ENCODE data around the gene BANP. TPM values are rescaled to one million over a fixed set of nuclear protein-coding genes. Genes with fewer than 3 reads are reported as not detected.

Gene BANP
- total RNA-seq, 1 experiment from 2014 or later = 22.6 TPM

DNA sequence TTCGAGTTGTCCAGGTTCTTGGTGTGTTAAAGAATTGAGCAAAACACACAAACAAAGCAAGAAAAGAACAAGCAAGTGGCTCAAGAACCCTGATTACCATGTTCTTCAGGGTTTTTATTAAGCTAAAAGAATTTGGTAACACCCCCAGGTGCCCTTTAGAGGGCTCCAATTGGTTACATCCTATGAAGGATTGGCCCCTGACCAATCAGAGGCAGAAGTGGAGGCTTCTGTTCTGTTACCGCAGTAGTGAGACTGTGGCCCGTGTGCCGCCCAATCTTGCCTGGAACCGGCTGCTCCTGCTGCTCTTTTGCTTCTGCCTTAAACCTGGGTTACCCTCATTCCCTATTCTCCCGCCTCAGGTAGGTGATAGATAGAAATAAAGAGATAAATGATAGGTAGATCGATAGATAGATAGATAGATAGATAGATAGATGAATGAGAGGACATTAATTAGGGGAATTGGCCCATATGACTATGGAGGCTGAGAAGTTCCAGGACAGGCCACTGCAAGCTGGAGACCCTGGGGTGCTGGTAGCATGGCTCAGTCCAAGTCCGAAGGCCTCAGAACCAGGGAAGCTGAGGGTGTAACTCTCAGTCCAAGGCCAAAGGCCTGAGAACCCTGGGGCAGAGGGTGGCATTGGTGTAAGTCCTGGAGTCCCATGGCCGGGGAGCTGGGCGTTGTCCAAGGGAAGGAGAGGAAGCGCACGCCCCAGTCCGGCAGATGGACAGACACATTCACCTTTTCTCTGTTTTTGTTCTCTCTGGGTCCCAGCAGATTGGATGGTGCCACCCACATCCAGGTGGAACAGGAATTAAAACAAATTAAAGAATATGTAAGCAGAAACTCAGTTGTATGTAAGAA lies 11.4 kb upstream of the BANP start:
- no peak for ATAC-seq

GRCh38 chr16:87942680-87943079 lies 8.6 kb upstream of the BANP start:
- TF ChIP-seq CTCF (IDR thresholded peaks at IDR 0.05) (no peak), POLR2AphosphoS5 (IDR thresholded peaks at IDR 0.05; ENCODE audit: low read depth, low read length) (no peak)
- no peak for ATAC-seq
- no peak overlapping the region for H3K4me3 ChIP-seq (ENCODE audit: low read depth in 2 of 2, low read length in 2 of 2)
- H3K27ac ChIP-seq (ENCODE audit: low read length) = no peak overlapping the region
- in situ Hi-C loops (cut with HindIII; ENCODE audit: low pct_unique_long_range_greater_than_20kb, low sequenced_read_pairs) = no loop called here
- intact Hi-C loops (cut with micrococcal nuclease; ENCODE audit: unreplicated experiment) = no loop called here
- ChIA-PET CTCF (no interaction called here), POLR2A (no interaction called here)
- no peaks in the 10 kb centered on the region; the same call in 1 of the 2 replicates for H3K4me1 ChIP-seq (ENCODE audit: control insufficient read depth, insufficient read depth, low read length)
- H3K36me3 ChIP-seq (ENCODE audit: control insufficient read depth, insufficient read depth, low read length) = no peaks in the 10 kb centered on the region
- no peaks in the 10 kb centered on the region for H3K9me3 ChIP-seq (ENCODE audit: control insufficient read depth, insufficient read depth, low read depth, low read length)
- no TSS peak for BruUV-seq (replicated peaks)
- no peak for DNase-seq (ENCODE audit: low read depth, low spot score)
- no peaks in the 10 kb centered on the region for H3K27me3 ChIP-seq (ENCODE audit: control insufficient read depth, insufficient read depth, low read length)

More for the DNA sequence above, 11.4 kb upstream of the BANP start:
- H3K9me3 ChIP-seq (ENCODE audit: control insufficient read depth, insufficient read depth, low read depth, low read length) = no peaks in the 10 kb centered on the region
- CTCF ChIA-PET = no interaction called here
- POLR2A ChIA-PET = no interaction called here
- TF ChIP-seq REST (IDR thresholded peaks at IDR 0.05; ENCODE audit: insufficient read depth in 1 of 2, low read depth in 2 of 2, low read length in 1 of 2) (no peak), POLR2AphosphoS5 (IDR thresholded peaks at IDR 0.05; ENCODE audit: low read depth, low read length) (no peak), SIN3A (IDR thresholded peaks at IDR 0.05; ENCODE audit: borderline replicate concordance, insufficient read depth, low read depth, low read length) (no peak), CTCF (IDR thresholded peaks at IDR 0.05) (no peak), TCF7L2 (IDR thresholded peaks at IDR 0.05; ENCODE audit: low read depth, low read length) (no peak)
- H3K27ac ChIP-seq (ENCODE audit: low read length) = no peak overlapping the region
- in situ Hi-C loops (cut with HindIII; ENCODE audit: low pct_unique_long_range_greater_than_20kb, low sequenced_read_pairs) = no loop called here
- H3K27me3 ChIP-seq (ENCODE audit: control insufficient read depth, insufficient read depth, low read length) = no peaks in the 10 kb centered on the region
- BruUV-seq (replicated peaks) = no TSS peak
- H3K4me3 ChIP-seq (ENCODE audit: low read depth in 2 of 2, low read length in 2 of 2) = no peak overlapping the region
- intact Hi-C loops (cut with micrococcal nuclease; ENCODE audit: unreplicated experiment) = no loop called here
- no peaks in the 10 kb centered on the region for H3K36me3 ChIP-seq (ENCODE audit: control insufficient read depth, insufficient read depth, low read length)
- no peaks in the 10 kb centered on the region for H3K4me1 ChIP-seq (ENCODE audit: control insufficient read depth, insufficient read depth, low read length)
- DNase-seq (ENCODE audit: low read depth, low spot score) = no peak
